HG02840 (cell line): ENCODE data around the gene LEP.

Experiments
- ATAC-seq: cut with Tn5 transposase; IDR thresholded peaks from one replicate; pipeline ENCODE4 v1.9.1; 2021; ENCODE audit warnings: mild to moderate bottlenecking, moderate library complexity, moderate number of reproducible peaks; ENCODE audit not compliant: unreplicated experiment, low FRiP score

Gene LEP

DNA sequence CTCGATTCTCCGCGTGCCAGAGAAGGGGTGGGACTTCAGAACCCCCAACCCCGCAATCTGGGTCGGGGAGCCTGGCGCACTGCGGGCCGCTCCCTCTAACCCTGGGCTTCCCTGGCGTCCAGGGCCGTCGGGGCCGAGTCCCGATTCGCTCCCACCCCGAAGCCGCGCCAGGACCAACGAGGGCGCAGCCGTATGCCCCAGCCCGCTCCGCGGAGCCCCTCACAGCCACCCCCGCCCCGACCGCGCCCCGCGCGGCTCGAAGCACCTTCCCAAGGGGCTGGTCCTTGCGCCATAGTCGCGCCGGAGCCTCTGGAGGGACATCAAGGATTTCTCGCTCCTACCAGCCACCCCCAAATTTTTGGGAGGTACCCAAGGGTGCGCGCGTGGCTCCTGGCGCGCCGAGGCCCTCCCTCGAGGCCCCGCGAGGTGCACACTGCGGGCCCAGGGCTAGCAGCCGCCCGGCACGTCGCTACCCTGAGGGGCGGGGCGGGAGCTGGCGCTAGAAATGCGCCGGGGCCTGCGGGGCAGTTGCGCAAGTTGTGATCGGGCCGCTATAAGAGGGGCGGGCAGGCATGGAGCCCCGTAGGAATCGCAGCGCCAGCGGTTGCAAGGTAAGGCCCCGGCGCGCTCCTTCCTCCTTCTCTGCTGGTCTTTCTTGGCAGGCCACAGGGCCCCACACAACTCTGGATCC, at the start of gene LEP:
Gene LEP (plus strand): TSS at position 583 of the 691 bp plus-strand sequence. CDS start 10,741 bp downstream, outside the sequence.
- no peak for ATAC-seq

- ATAC-seq: no peak
These were observed 48.5 kb upstream of the LEP start for GRCh38 chr7:128192497-128193142.

- no peak for ATAC-seq
These were observed 46.4 kb upstream of the LEP start for GRCh38 chr7:128194533-128195282.

DNA sequence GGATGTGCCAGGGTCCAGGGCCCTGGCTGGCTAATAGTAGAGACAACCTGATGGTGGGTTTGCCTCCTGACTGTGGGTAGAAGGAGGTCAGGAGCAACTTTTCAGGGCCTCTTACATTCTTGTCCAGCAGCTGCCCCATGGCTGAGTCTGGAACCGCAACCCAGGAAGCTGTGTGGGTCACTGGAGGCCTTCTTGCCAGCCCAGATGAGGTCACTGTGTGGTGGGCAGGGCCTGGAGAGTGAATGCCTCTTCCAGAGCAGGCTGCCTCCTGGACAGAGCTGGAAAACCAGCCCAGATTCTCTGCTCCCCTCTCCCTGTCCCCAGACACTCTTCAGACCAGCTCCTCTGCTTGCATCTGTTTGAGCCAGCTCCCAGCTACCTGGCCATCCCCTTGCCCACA, 43.5 kb upstream of the LEP start:
- ATAC-seq: no peak

DNA sequence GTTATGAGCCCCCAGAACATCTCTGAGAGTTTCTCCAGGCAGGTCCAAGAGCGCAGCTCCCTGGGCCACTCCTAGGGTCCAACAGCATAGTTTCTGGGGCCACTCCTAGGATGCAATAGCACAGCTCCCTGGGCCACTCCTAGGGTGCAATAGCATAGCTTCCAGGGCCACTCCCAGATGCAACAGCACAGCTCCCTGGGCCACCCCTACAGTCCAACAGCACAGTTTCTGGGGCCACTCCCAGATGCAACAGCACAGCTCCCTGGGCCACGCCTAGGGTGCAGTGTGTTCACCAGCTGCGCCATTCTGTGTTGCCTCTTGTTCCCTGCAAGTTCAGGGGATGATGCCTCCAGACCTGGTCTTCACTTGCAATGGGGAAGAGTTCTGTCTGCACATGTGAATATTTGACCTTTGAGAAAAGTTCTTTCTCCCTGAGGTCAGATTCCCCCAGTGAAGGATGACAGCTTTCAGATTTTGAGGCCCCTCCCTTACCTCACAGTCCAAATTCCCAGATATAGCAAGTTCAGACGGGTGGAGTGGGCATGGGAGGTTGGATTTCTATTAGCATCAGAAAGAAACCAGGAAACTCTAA, 43.0 kb upstream of the LEP start:
- no peak for ATAC-seq

DNA sequence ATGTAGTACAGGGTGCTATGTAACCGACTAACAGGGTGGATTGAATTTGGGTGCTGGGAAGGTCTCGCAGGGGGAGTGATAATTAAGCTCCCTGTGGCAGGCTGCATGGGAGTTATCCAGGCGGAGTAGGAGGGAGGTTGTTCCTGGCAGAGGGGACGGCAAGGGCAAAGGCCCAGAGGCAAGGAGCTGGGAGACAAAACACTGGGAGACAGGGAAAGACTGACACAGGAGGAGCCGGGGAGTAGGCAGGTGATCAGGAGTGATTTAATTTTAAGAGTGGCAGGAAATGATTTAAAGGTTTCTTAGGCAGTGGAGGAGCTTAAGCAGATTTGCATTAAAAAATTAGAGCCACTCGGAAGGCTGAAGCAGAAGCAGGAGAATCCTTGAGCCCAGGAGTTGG, 40.7 kb upstream of the LEP start:
- ATAC-seq: no peak

DNA sequence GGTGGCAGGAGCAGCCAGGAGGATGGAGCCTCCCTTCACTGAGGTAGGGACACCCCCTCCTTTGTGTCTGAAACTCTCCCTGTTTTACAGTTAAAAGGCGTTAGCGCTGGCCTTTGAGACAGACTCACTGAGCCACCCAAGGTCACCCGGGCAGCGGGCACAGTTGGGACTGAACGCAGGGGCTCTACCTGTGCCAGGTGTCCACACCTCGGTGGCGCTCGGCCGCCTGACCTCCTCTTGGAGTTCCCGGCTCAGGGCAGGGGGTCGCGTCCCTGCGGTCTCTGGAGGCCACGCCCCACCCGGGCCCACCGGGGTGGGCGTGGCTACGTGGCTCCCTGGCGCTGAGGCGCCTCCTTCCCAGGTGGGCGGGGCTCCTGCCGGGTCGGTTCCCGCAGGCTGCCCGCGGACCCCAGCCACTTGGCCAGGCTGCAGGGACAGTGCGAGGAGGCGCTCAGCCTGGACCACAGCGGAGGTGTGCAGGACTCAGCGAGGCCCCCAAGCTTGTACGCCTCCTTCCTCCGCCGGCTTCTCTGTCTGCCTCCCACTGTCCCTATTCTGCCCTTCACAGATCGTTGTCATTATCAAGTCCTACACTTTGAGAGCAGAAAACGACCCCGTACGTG, 39.9 kb upstream of the LEP start:
- no peak for ATAC-seq

DNA sequence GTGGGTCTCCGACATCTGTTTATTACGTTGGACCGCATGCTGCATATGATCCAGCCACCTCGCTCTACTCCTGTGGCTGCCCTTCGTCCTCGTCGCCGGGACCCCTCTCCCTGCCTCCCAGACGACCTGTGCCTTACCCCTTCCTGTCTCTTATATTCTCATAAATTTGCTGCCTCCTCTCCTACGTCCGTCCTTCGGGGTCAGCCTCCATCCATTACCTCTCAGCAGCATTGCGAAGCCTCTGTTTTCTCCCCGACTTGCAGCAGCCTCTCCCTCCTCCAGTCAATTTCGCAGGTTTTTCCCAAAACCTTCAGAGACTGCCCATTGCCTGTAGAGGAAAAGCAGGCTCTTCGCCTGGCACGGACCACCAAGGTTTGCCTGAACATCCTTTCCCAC, 39.4 kb upstream of the LEP start:
- no peak for ATAC-seq

DNA sequence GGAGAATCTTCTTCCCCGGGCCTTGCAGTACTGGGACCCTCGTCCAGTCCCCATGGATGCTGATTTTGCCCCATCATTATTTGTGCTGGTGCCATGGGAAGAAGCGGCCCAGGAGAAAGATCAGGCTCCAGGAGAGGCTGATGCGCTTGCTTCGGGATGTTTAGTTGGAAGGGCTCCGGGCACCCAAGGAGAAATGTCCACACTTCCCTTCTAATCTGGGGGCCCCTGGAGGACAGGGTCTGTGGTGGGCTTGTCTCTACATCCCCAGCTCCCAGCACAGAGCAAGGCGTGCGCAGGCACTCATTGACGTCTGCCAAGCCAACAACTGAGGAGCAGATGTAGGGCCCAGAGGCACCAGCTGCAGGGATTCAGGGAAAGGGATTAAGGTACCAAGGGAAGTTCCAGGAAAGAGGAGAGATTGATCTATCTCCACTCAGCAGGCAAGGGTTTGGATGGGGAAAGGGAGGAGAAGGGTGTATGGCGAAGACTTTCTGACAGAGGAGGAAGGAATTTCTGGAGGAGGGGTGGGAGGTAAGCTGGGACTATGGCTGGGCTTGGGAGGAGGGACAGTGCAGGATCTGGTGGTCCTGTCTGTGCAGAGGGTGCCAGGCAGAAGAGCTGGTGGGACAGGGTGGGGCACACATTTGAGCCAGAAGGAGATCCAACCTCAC, 38.7 kb upstream of the LEP start:
- no peak for ATAC-seq

DNA sequence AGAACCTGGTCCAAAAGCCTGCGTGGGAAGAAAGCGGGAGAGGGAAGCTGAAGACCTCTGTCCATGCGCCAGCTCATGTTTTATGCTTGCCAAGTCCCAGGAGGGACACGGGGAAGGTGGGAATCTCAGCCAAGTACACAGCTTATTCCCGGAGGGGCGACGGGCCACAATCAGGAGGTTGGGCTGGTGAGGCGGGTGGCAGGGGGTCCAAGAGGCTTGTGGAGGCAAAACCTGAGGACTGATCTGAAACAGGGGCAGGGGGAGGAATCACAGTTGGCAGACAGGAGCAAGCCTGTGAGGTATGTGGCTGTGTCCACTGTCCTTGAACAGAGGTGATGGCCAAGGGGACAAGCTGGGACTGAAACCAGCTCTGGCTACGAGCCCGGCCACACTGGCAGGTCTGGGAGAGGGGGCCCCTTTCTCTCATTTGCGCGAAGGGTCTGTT, 38.0 kb upstream of the LEP start:
- ATAC-seq: no peak

GRCh38 chr7:128203710-128204214, 37.3 kb upstream of the LEP start:
- ATAC-seq: no peak

- ATAC-seq: no peak
These were observed 36.6 kb upstream of the LEP start for GRCh38 chr7:128204455-128204854.

DNA sequence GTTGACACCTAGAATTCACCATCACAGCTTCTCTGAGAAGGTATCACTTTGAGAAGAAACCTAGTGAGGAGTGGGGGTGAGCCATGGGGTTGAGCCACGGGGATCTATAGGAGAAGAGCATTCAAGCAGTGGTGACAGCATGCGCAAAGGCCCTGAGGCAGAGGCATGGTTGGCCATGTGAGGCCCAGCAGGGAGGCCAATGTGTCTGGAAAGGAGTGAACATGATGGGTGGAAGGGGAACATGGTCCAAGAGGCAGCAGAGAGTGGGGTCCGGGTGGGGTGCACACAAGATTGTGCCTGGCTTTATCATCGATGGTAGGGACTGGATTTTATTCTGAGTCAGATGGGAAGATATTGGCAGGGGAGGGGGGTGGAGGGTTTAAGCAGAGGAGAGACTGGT, 36.0 kb upstream of the LEP start:
- no peak for ATAC-seq

GRCh38 chr7:128206017-128206746, 34.9 kb upstream of the LEP start:
- ATAC-seq: no peak

- no peak for ATAC-seq
These were observed 34.2 kb upstream of the LEP start for GRCh38 chr7:128206747-128207500.

DNA sequence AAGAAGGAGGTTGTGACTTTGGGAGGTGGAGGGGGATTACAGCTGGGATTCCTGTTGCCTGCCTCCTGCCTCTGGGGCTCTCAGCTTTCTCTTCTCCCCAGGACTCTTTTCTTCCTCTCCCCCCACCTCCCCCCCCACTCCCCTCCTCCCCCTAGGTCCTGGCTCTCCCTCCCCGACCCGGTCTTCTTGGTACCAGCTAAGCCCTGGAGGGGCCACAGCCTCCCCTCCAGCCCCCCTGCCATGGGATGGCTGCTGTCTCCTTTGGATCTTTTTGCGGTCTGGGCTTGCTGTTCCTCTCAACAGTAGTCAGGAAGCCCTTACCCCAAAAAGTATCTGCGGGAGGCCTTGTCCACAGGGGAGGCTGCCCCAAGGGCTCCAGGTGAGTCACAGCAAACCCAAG, 33.5 kb upstream of the LEP start:
- no peak for ATAC-seq

- ATAC-seq: no peak
These were observed 31.6 kb upstream of the LEP start for GRCh38 chr7:128209229-128210035.

DNA sequence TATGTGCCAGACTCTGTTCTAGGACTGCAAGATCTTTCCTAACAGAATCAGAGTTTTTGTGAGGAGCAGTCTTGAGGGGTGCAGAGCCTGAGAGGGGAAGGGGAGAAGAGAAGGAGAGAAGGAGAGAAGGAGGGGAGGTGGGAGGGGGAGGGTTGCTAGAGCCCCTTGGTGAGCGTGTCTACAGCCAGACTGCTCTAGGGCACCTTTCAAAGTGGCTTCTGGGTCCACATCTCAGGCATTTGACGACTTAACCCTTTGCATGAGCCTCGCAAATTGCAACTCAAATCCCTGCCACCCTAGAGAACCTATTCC, 31.1 kb upstream of the LEP start:
- ATAC-seq: no peak
